GM15510 (cell line): ENCODE data around the gene CSF1.

Source experiments
- POLR2A ChIP-seq: IDR thresholded peaks from 3 replicates; pipeline ENCODE4 v1.6.1; 2011; ENCODE audit warnings: borderline replicate concordance; ENCODE audit not compliant: insufficient read length; ENCODE audit errors: extremely low read depth

Gene CSF1

GRCh38 chr1:109893532-109894171, 17.0 kb upstream of the CSF1 start:
- TF ChIP-seq POLR2A: no peak

- no peak for TF ChIP-seq POLR2A
Measured at GRCh38 chr1:109894823-109895719, 15.6 kb upstream of the CSF1 start.

- no peak for TF ChIP-seq POLR2A
Measured at GRCh38 chr1:109895720-109896504, 14.7 kb upstream of the CSF1 start.

GRCh38 chr1:109896681-109897080, 14.0 kb upstream of the CSF1 start:
- no peak for TF ChIP-seq POLR2A

GRCh38 chr1:109897259-109897955, 13.2 kb upstream of the CSF1 start:
- no peak for TF ChIP-seq POLR2A

GRCh38 chr1:109898842-109899241, 11.8 kb upstream of the CSF1 start:
- TF ChIP-seq POLR2A: no peak

- no peak for TF ChIP-seq POLR2A
Measured at GRCh38 chr1:109901141-109901523, 9.5 kb upstream of the CSF1 start.

GRCh38 chr1:109901524-109902145, 9.0 kb upstream of the CSF1 start:
- no peak for TF ChIP-seq POLR2A

GRCh38 chr1:109902204-109902985, 8.3 kb upstream of the CSF1 start:
- TF ChIP-seq POLR2A: no peak

GRCh38 chr1:109903376-109903930, 7.2 kb upstream of the CSF1 start:
- no peak for TF ChIP-seq POLR2A

GRCh38 chr1:109904105-109904817, 6.4 kb upstream of the CSF1 start:
- no peak for TF ChIP-seq POLR2A

- no peak for TF ChIP-seq POLR2A
Measured at GRCh38 chr1:109905491-109905890, 5.2 kb upstream of the CSF1 start.

- TF ChIP-seq POLR2A: no peak
Measured at GRCh38 chr1:109906160-109906838, 4.3 kb upstream of the CSF1 start.

GRCh38 chr1:109906839-109907180, 3.8 kb upstream of the CSF1 start:
- no peak for TF ChIP-seq POLR2A
